Vagina (tissue), 2 donors: ENCODE results near the gene EPN1.

Source experiments
- POLR2A ChIP-seq, 2 donors: fragments of 450-650 bp; IDR thresholded peaks; one replicate each; pipeline ENCODE4 v1.6.1; 2017; ENCODE audit warnings: antibody characterized with exemption in 2 of 2, mild to moderate bottlenecking in 2 of 2, moderate library complexity in 2 of 2
- TF ChIP-seq, protein P1 (sequence below), 3 experiments: fragments of 450-650 bp in 2 of 3; fragments of 200-600 bp in 1 of 3; sonication (generic) in 1 of 3; IDR thresholded peaks; one replicate each; pipeline ENCODE4 v1.5.1; 2017 to 2019; ENCODE audit warnings: antibody characterized with exemption in 3 of 3, mild to moderate bottlenecking in 2 of 3, moderate library complexity in 2 of 3

DNA sequence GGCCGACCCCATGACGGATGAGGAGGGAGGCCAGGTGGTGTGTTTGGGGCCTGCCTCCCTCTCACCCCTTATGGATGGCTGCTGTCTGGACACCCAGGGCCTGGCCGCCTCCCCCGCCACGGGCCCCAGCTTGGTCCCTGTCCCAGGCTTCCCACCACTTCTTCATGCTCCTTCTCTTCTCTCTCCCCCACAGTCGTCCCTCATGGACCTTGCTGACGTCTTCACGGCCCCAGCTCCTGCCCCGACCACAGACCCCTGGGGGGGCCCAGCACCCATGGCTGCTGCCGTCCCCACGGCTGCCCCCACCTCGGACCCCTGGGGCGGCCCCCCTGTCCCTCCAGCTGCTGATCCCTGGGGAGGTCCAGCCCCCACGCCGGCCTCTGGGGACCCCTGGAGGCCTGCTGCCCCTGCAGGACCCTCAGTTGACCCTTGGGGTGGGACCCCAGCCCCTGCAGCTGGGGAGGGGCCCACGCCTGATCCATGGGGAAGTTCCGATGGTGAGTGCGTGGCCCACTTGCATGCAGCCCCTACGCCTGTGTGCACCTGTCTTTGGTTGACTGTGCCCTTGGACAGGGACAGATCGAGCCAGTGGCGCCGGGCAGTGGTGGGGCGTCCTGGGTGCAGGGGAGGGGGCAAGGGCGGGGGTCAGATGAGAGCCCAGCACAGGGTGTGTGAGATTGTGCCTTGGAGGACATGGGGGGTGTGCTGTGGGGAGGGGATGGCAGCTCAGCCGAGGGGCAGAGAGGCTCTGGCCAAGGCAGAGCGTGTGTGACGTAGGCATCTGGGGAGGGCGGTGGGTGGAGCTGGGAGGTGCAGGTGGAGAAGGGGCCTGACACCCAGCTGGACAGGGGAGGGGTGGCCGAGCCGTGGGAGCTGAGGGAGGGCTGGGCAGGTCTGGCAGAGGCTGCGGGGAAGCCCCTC is 16.8 kb downstream of the EPN1 start:
- TF ChIP-seq, protein P1, sequence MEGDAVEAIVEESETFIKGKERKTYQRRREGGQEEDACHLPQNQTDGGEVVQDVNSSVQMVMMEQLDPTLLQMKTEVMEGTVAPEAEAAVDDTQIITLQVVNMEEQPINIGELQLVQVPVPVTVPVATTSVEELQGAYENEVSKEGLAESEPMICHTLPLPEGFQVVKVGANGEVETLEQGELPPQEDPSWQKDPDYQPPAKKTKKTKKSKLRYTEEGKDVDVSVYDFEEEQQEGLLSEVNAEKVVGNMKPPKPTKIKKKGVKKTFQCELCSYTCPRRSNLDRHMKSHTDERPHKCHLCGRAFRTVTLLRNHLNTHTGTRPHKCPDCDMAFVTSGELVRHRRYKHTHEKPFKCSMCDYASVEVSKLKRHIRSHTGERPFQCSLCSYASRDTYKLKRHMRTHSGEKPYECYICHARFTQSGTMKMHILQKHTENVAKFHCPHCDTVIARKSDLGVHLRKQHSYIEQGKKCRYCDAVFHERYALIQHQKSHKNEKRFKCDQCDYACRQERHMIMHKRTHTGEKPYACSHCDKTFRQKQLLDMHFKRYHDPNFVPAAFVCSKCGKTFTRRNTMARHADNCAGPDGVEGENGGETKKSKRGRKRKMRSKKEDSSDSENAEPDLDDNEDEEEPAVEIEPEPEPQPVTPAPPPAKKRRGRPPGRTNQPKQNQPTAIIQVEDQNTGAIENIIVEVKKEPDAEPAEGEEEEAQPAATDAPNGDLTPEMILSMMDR (IDR thresholded peaks at IDR 0.05): no peak
- TF ChIP-seq POLR2A (IDR thresholded peaks at IDR 0.05): no peak
